ENCODE measurements around the gene CFAP91.

The CFAP91 gene

GRCh38 chr3:119702530-119703527 lies at the start of gene CFAP91:
Gene CFAP91, plus strand, starts transcription at chr3:119703022. Its CDS starts 77 bp downstream, at chr3:119703099.
- peak; percentile 89 to 92 for DNase-seq

- no peak for DNase-seq
Observed at GRCh38 chr3:119653876-119654275, 48.9 kb upstream of the CFAP91 start.

- DNase-seq: peak in 1 of 2 donors; percentile 7
Observed at GRCh38 chr3:119657887-119658702, 44.7 kb upstream of the CFAP91 start.

- DNase-seq: no peak
Observed at GRCh38 chr3:119658994-119659393, 43.8 kb upstream of the CFAP91 start.

GRCh38 chr3:119659606-119660291 lies 43.1 kb upstream of the CFAP91 start:
- no peak for DNase-seq

GRCh38 chr3:119660474-119661440 lies 42.1 kb upstream of the CFAP91 start, which contains the start of gene POPDC2:
Gene POPDC2, minus strand, starts transcription at chr3:119660589. Its CDS starts 166 bp downstream, at chr3:119660423.
- no peak for DNase-seq

GRCh38 chr3:119662604-119663373 lies 40.0 kb upstream of the CFAP91 start:
- no peak for DNase-seq

GRCh38 chr3:119663885-119664284 lies 38.9 kb upstream of the CFAP91 start:
- no peak for DNase-seq

GRCh38 chr3:119664370-119664769 lies 38.5 kb upstream of the CFAP91 start:
- DNase-seq: no peak

- DNase-seq: no peak
Observed at GRCh38 chr3:119664850-119665379, 37.9 kb upstream of the CFAP91 start.

GRCh38 chr3:119665954-119666559 lies 36.8 kb upstream of the CFAP91 start:
- no peak for DNase-seq

- DNase-seq: no peak
Observed at GRCh38 chr3:119669906-119670570, 32.8 kb upstream of the CFAP91 start.

- no peak for DNase-seq
Observed at GRCh38 chr3:119672776-119673175, 30.0 kb upstream of the CFAP91 start.

GRCh38 chr3:119673875-119674274 lies 28.9 kb upstream of the CFAP91 start:
- no peak for DNase-seq

GRCh38 chr3:119675188-119675874 lies 27.5 kb upstream of the CFAP91 start:
- DNase-seq: no peak

- DNase-seq: no peak
Observed at GRCh38 chr3:119676020-119676419, 26.8 kb upstream of the CFAP91 start.

- DNase-seq: peak; percentile 88 to 90
Observed at GRCh38 chr3:119676771-119677640, 25.8 kb upstream of the CFAP91 start, which contains the start of gene COX17. Gene COX17, minus strand, starts transcription at chr3:119677406. Its CDS starts 96 bp downstream, at chr3:119677310.

GRCh38 chr3:119677641-119677934 lies 25.2 kb upstream of the CFAP91 start:
- DNase-seq: no peak

Measured in hippocampal formation (tissue), 2 donors.